ENCODE results near the gene CDH12.
A peak's percentile ranks its signal among the peaks of the same experiment; 100 is the strongest.

Gene CDH12

DNA sequence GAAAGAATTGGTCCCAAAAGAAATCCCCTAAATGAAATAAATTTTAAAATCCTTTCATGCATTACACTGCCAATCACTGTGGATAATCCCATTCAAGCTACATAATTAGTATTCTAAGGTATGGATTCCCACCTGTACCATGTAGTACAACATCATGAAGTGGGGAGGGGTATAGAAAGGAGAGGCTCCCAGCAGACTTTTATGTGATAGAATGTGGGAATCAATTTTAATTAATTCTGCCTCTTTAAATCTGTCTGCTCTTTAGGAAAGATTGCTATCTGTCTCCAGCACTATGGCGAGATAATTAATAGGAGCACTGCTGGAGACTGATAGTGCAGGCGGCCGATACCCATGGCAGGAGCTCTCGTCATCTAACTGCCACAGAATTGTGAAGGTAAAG is 95.4 kb downstream of the CDH12 start:
- DNase-seq, result peak; percentile 3

DNA sequence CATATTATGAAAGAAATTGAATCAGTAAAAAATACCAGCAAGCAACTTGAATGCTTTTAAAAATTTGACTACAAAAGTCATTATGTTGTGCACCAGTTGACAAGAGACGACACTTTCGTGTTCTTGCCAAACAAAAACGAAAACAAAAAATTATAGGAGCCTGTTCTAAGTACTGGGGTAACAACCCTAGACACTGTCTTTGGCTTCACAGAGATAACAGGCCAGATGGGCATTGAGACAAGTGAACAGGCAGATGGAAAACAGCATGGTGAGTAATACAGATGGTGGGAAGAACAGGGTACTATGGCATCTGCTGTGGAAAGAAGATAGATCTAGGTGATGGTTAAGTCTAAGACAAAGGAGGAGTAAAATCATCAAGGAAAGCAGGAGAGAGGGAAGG is 99.0 kb downstream of the CDH12 start:
- no peak for DNase-seq

DNA sequence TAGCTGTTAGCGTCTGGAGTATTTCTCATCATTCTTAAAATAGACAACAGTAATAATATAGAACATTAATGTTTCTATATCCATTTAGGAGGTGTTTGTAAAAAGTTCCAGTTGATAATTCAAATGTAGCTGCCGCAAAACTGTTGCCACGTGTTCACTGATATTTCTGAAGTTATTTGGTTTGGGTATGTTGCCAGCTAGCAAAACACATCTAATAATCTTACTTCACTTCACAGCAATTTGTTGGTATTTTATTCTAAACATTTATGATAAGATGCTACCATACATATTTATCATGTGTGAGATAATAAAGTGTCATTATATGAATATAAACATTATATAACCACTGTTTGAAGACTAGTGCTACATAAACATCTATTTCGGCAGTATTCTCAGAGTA is 101.6 kb downstream of the CDH12 start:
- DNase-seq, result no peak

DNA sequence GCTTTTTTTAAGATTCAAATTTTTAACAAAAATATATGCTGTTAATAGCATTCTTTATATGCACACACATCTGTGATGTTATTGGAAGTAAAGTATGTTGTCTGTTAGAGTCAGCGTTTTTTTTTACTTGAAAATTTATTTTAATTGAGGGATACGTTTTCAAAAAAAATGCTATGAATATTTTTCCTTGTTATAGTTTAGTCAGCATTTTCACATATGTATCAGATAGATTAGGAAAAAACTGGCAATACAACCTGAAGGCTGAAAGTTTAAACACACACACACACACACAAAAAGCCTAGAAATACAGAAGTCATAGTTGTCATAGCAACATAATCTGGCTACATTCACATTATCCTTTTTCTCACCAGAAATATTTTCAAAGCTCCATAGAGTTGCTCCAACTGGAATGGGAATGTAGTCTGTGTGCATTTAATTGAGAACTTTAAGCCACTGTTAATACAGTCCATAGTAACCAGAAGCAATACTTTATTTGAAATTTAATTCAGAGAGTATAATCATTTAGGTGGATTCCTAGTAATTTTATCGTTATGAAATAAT is 116.6 kb downstream of the CDH12 start:
- no peak for DNase-seq

DNA sequence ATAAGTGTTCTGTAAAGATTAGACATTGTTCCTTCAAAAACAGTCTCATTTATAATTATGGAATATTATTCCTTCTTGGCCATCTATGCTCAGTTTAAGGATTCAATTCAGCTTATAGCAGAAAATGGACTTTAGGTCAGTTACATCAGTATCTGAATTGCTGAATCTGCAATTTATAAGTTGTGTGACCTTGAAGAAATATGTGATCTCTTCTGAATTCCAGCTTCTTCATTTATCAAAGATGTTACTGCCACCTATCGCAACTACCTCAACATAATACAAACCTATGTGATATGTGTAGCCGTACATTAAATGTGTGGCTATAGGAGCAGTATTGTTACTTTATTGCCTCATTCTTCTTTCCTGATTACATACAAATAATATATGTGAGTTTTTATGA is 118.2 kb downstream of the CDH12 start:
- DNase-seq, result no peak

DNA sequence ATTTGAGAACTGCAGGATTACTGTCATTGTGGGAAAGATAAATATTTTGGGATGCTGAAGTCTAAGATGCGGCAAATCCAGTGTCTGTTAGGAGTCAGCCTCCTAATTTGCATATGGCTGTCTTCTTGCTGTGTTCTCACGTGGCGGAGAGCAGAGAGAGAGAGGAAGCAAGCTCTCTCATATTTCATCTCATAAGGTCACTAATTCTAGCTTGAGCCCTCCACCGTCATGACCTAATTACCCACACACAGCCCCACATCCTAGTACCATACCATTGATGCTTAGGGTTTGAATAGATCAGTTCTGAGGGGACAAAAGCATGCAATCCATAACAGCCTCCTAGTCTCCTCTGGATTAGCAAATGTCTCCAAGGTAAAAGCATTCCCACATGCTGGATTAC is 124.5 kb downstream of the CDH12 start:
- no peak for DNase-seq

DNA sequence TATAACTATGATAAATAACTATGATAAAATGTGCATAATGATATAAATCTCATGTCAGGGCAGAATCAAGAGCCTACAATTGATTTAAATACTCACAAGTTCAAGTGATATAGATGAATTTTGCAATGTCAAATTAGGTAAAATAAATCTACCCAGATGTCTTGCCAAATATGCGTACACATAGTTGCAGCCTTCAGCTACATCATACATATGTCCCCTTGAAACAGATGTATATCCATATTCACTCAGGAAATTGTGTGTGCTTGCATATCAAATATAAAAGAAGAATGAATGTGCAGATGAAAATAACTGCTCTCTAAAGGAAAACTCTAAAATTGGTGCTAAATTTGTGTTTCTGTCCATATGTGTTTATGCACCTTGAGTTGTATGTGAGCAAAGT is 130.7 kb downstream of the CDH12 start:
- no peak for DNase-seq

DNA sequence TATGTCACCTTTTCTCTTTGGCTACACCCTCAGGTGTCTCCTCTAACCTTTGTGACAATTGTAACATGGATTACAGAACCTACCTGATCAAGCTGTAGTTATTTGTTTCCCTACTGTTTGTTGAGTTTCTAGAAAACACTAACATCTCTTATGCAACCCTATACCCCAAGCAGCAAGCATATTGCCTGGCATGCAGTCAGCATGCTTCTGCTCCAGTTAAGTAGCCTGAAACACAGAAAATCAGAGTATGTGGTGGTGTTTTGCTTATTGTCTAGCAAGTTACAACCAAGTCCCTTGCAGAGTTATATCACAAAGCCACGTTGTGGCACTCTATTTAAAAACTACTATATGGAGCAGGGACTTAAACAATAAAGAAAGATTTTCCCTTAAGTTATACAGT is 131.1 kb downstream of the CDH12 start:
- DNase-seq, result no peak

DNA sequence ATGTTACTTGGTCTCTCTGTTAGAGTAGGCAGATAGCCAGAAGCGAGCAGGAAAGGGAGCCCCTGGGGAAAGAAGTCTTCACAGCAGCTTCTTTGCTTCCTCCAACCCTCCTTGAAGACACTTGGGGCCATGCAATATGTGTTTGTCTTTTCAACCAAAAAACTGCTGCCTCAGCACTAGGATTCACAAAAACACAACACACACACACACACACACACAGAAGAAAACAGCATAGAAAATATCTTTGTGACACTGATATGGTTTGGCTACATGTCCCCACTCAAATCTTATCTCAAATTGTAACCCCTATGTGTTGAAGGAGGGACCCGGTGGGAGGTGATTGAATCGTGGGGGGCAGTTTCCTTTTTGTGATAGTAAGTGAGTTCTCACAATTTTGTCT is 133.3 kb downstream of the CDH12 start:
- DNase-seq, result no peak

DNA sequence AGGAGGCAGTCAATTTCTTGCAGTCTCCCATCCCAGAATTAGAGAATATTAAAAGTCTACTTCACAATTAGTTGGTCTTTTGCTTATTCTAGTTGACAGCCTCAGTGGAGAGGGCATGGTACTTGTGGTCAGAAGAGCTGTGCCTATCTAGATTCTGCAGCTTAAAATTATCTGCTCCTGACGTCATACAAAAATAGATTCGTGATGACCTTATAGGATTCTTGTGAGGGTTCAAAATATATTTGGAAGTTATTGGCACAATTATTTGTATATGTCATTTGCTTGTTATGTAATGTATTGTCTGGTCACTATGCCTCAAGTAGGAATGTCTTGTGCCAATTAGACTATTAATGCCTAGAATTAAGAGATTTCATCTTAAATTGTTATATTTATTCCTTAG is 142.5 kb downstream of the CDH12 start:
- DNase-seq, result no peak

DNA sequence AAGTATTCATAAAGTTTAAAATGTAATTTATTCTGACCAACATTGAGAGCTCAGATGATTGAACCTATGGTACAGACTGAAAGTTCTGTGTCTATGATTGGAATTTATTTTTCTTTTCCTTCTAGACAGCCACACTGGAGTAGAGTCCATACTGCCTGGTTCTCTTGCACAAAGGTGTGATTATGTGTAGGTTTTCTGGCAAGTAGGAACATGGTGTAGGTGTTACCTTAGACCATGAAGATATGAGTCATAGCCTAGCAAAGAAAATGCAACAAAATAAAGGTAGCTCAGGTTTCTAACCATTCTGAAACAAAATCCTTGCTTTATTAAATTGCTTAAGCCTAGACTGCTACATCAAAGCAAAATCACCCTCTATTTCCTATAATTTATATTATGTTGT is 143.4 kb downstream of the CDH12 start:
- DNase-seq, result no peak

DNA sequence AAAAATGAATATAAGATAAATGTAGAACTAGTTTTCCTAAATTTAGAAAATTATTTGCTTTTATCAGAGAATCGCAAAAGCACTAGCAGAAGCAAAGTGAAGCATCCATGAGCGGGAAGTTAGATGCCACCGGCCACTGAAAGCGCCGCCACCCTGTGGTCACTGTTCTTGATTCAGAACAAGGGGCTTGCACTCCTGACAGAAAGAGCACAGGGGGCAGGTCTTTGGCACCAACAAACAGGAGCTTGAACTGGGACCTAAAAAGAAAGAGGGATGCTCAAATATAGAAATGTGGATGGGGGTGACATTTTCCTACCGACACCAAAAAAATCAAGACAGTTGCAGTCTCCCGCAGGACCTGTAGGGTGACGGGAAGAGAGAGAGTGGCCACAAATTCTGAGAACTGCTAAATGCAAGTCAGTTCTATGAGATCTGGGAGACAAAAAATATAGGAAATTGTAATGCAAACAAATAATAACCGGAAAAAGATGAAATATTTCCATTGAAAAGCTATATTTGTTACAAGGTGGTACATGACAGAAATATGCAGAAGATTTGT is 144.3 kb downstream of the CDH12 start:
- DNase-seq, result no peak

DNA sequence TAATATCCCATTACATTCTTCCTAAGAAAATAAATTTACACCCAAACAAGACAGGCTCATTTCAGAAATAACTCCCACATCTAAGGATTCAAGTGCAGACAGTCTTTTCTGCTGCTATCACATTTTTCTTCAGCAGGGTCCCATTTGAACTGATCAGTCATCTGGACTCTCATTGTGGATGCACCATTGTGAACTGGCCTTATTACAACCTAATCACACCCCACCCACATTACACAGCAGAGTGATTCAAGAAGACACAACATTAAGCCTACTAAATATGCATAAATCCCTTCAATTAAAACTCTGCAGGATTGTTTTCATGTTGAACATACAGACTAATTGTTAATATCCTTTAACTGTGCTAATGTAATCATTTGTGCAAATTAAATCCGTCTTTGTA is 146.2 kb downstream of the CDH12 start:
- DNase-seq, result no peak

DNA sequence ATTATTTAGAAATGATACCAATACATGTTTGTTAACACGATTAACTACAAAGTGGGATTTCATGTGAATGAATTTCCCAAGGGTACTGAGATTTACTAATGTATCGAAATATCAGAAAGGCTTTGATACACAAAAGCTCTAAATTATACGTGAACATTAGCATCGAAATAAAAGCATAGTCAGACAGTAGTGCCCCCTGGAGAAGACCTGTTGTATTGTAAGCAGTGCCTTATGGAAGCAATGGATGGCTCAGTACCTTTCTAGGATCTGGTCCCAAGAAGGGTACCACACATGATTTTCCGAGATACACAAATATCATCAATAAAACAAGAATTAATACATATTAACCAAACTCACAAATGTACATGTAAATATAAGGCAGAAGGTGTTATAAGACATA is 153.8 kb downstream of the CDH12 start:
- DNase-seq, result no peak

DNA sequence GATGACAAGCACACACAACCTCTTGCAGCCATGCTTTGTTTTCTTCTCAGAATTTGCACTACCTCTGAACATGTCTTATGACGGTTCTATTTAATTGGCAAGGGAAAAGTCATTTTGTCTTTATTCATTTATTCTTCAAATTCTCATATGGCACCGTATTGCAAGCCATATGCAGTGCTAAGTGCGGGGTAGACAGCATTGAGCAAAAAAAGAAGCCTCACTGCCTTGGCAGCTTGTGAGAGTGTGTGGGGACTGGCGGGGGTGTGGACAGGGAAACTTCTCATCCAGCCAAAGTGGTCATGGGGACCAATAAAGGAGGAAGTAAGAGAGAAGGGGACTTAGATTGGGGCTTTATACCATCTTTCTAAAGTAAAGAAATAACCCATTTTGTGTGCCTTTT is 160.0 kb downstream of the CDH12 start:
- no peak for DNase-seq

DNA sequence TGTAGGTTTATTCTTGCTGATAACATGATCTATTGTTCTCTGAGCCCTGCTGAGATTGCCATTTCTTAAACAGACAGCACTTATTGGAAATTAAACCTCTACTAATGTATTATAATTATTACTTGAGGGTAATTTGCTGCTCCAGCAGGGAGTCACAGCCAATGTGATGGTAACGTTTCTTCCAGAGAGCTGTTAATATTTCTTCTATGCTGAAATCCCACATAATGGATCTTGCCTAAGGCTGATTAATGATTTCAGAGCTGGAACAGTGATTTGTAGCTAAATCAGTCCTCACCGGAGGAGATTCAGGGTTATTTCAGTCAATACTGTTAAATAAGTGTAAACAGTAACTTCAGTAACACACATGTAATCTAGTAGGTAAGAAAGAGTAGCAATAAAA is 170.1 kb downstream of the CDH12 start:
- no peak for DNase-seq

DNA sequence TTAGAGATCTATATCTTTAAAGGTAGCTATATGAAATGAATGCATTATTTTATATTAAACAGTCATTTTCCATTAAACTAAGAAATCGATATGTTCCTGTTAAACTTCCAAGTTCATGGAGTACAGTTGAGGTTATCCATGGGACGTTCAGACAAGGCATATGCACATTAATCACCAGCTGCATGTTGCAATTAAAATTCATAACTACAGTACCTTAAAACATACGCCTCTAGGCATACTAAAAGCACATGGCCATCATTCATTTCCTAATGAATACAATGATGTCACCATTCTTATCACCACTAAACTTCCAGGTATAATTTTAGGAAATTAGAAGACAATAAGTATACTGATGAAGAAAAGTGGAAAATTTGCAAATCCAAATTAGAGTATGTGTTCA is 174.3 kb downstream of the CDH12 start:
- DNase-seq, result no peak

DNA sequence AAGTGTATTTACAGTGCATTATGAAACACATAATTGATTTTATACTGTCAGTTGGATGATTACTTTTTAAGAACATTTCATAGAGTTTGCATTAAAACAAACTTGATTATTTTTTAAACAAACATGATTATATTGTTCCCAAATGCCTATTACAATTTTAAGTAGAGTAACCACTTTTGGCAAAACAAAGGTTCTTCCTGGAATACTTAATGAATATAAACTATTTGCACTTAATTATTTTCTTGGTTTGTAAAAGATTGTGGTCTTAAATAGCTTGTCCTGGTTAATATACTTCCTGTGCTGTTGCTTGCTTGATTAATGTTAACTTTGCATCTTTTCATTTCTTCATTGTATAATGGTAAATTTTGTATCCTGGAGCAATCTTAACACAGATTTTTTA is 180.0 kb downstream of the CDH12 start:
- DNase-seq, result no peak

DNA sequence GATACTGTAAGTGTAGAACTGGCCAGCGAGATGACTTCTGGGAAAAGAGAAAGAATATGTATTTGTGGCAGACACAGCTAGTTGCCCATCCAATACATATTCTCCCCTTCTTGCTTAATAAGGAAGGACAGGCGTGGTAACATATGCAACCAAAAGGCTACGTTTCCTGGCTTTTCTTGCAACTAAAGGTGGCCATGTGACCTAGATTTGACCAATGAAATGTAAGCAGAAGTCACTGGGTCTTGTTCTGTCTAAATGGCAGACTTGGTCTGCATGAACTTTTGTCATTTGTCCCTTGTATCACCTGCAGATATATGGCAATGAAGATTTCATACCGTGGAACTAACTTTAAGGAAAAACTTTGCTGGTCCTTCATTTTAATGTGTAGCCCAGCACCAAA is 183.8 kb downstream of the CDH12 start:
- no peak for DNase-seq

DNA sequence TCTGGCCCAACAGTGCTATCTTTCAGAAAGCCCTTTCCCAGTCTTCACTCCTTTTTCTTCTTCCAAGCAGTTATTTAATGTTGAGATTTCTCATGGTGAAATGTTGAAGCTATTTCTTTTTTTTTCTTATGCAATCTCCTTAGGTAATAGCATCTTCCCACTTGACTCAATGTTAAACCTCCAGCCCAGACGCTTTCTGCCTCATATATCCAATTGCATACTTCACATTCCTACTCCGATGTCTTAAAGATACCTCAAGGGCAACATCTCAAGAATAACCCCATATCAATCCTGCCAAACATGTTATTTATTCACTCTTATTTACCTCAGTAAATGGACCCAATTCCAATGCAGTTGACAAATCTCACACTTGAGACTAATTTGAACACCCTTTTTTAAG is 187.3 kb downstream of the CDH12 start:
- no peak for DNase-seq

DNA sequence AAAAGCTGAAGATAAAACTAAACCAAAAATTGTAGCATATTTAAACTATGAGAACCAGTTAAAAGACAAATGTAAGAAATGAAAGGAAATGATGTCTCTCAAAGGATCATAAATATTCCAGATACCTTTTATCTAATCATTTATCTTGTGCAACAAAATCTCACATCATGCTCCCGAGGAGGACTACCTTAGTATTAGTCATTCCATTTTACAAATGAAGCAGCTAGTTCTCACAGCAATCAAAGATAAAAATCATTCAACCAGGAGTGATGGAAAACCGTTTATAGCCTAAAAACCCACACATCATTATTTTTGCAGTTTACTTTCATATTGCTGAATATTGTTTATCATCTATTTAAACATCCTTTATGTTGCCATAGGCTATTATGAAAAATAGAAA is 190.0 kb downstream of the CDH12 start:
- no peak for DNase-seq

DNA sequence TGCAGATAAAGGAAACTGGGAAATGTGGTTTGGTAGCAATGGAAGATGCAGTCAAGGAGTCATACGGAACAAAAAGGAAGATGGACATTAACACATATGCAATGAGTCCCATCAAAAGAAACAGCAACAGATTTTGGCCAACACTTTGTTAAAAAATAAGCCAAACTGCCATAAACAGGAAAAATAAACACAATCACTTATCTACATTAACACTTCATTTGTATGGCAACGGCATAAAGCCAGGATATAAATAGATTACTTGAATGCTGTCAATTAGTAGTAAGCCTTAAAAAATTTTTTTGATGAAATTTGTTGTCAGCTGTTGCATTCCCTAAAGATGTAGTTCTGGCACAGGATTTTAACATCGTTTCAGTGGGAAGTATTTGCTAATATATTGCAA is 190.8 kb downstream of the CDH12 start:
- DNase-seq, result no peak

DNA sequence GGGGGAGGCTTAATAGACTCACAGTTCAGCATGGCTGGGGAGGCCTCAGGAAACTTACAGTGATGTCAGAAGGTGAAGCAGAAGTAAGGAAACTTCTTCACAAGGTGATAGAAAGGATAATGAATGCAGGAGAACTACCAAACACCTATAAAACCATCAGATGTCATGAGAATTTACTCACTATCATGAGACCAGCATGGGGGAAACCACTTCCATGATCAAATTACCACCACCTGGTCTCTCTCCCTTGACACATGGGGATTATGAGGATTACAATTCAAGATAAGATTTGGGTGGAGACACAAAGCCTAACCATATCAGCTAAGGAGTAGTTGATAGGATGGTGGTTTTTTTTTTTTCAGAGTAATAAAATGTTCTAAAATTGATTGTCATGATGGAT is 201.8 kb downstream of the CDH12 start:
- no peak for DNase-seq

DNA sequence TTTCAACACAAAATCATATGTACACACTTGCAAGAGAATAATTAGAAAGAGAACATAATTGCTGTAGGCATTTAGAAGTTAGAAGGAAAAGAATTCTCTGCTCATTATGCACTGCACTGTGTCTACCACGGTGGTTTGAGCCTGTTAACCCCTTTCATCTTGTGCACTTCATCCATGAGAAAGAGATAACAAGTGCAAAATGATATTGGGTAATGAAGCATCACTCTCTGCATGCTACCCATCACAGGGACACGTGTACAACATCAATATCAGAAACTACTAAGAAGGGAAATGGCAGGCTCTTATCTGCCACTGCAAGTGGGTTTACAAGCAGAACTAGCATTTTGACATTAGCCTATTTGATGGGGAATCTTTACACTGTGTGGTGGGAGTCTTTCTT is 202.6 kb downstream of the CDH12 start:
- DNase-seq, result peak; percentile 49

DNA sequence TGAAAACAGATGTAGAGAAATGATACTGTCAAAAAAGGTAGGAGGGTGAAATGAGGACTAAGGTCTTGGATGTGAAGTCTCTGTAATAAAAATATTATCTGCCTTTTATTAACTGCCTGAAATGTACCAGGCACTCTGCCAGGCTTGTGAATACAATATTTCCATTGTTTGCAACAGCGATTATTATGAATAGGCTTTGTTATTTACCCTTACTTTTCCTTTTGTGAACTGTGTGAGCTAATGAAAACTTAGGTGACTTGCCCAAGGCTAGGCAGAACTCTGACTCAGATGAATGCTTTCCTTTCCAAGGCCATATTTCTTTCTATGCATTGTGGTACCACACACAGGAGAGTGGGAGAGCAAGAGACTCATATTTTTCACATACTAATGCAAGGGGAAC is 204.1 kb downstream of the CDH12 start:
- no peak for DNase-seq

DNA sequence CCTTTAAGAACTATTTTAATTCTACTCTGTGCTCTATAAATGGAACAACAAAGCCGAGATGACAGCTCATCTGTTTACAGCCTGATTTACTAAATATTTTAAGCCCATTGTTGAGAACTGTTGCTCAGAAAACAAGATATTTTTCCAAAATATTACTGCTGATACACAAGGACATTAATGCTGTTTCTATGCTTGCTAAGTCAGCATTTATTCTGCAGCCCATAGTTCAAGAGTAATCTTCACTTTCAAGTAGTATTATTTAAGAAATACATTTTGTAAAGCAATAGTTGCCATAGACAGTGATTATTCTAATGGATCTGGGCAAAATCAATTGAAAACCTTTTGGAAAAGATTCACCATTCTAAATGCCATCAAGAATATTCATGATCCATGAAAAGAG is 208.3 kb downstream of the CDH12 start:
- no peak for DNase-seq

Data from retina (tissue), 1 donor.